Muscle of leg (tissue), 11 donors: ENCODE measurements around the gene MFN2. TPM values are rescaled to one million over a fixed set of nuclear protein-coding genes. Genes with fewer than 3 reads are reported as not detected.

ENCODE experiments used
- DNase-seq: peaks from one replicate; pipeline ENCODE4 v3.0.0; 2013
- H3K27ac ChIP-seq: one replicate; pipeline ENCODE4 v1.5.1; 2013; ENCODE audit warnings: mild to moderate bottlenecking, low read length, control low read depth
- H3K27me3 ChIP-seq: one replicate; pipeline ENCODE4 v1.6.1; 2013; ENCODE audit warnings: low read length; ENCODE audit not compliant: control insufficient read depth, insufficient read depth
- H3K36me3 ChIP-seq: one replicate; pipeline ENCODE4 v1.6.1; 2013; ENCODE audit warnings: low read length; ENCODE audit not compliant: control insufficient read depth, insufficient read depth
- H3K4me1 ChIP-seq: one replicate; pipeline ENCODE4 v1.6.1; 2013; ENCODE audit warnings: low read length; ENCODE audit not compliant: control insufficient read depth, insufficient read depth
- H3K4me3 ChIP-seq: one replicate; pipeline ENCODE4 v1.5.1; 2013; ENCODE audit warnings: low read length, control low read depth
- H3K9me3 ChIP-seq: replicated peaks from 2 replicates; pipeline ENCODE4 v1.6.1; 2013; ENCODE audit warnings: low read depth, low read length; ENCODE audit not compliant: control insufficient read depth
- WGBS: methylation state at CpG from one replicate; pipeline ENCODE4 v1.1.5; 2013; ENCODE audit warnings: missing lambda C conversion rate; ENCODE audit not compliant: insufficient coverage; 5-methylcytosine and 5-hydroxymethylcytosine counted together
- polyA plus RNA-seq, 8 donors: library from polyadenylated mRNA; unstranded; fragments of 120-200 nt; gene quantifications; one replicate each; pipeline versions ENCODE4 v1.2.1 to v1.2.3, GENCODE V29; 2013; ENCODE audit warnings: inconsistent platforms in 1 of 8, low replicate concordance in 1 of 8; ENCODE audit not compliant: insufficient read length in 8 of 8, insufficient read depth in 1 of 8
- total RNA-seq: library from RNA; stranded (reverse); fragments of 120-200 nt; gene quantifications from one replicate; pipeline ENCODE4 v1.2.4, GENCODE V29; 2013

The MFN2 gene
- total and polyA plus RNA-seq, 9 donors: 51.9 to 73.4 (median 58.2) TPM

DNA sequence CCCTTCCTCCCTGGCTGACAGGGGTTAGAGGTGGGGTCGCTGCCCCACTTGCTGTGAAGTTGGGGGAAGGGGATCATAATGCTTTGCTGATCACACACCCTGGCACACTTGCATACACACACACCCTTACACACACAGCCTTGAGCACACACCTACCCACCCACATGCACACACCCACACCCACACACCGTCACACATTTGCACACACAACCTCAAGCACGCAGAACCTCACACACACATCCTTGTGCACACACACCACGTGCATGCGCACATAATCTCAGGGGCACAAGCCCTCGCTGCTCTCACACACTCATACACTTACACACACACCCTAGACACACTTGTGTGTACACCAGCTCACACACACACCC lies 66.5 kb downstream of the MFN2 start:
- no peak overlapping the region for H3K4me3 ChIP-seq
- peaks cover 5% of the 10 kb centered on the region for H3K4me1 ChIP-seq
- no peak for DNase-seq
- no peaks in the 10 kb centered on the region for H3K9me3 ChIP-seq
- WGBS: 81% methylated on average over 5 of the region's 6 CpGs
- H3K36me3 ChIP-seq: no peaks in the 10 kb centered on the region
- no peak overlapping the region for H3K27ac ChIP-seq
- peaks cover 6% of the 10 kb centered on the region for H3K27me3 ChIP-seq

- Histone ChIP-seq H3K9me3 (no peaks in the 10 kb centered on the region), H3K27ac (no peak overlapping the region), H3K36me3 (no peaks in the 10 kb centered on the region), H3K4me3 (no peak overlapping the region), H3K4me1 (peaks cover 11% of the 10 kb centered on the region), H3K27me3 (peaks cover 6% of the 10 kb centered on the region)
- no peak for DNase-seq
- 61% methylated on average over 13 of the region's 18 CpGs for whole genome bisulfite sequencing
Measured at GRCh38 chr1:12047120-12047876, 67.1 kb downstream of the MFN2 start.

- DNase-seq: peak; percentile 89
- Histone ChIP-seq H3K4me1 (peaks cover 21% of the 10 kb centered on the region), H3K4me3 (no peak overlapping the region), H3K27ac (no peak overlapping the region), H3K27me3 (peaks cover 6% of the 10 kb centered on the region), H3K9me3 (no peaks in the 10 kb centered on the region), H3K36me3 (no peaks in the 10 kb centered on the region)
- WGBS: no CpG with 5 or more reads among the region's 2 CpGs
Measured at GRCh38 chr1:12048372-12048771, 68.1 kb downstream of the MFN2 start.

DNA sequence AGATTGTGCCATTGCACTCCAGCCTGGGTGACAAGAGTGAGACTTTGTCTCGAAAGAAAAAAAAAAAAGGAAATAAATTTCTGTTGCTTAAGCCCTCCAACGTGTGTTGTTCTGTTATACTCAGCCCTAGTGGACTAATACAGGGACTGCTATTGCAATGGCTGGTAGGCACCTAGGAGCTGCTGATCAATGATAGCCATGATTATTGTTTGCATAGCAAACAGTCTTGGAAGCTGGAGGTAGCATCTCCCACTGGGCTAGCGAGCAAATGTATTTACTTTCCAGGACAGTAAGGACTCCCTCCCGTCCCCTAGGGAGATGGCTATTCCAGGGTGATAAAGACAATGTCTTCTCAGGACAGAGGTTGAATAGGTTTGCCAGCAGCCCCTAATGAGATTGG lies 69.4 kb downstream of the MFN2 start:
- H3K36me3 ChIP-seq: no peaks in the 10 kb centered on the region
- H3K4me1 ChIP-seq: peaks cover 23% of the 10 kb centered on the region
- H3K27me3 ChIP-seq: peaks cover 6% of the 10 kb centered on the region
- WGBS: 68% methylated on average over 3 of the region's 4 CpGs
- H3K27ac ChIP-seq: no peak overlapping the region
- H3K9me3 ChIP-seq: no peaks in the 10 kb centered on the region
- no peak for DNase-seq
- no peak overlapping the region for H3K4me3 ChIP-seq

- Histone ChIP-seq H3K9me3 (no peaks in the 10 kb centered on the region), H3K4me1 (peaks cover 23% of the 10 kb centered on the region), H3K27ac (no peak overlapping the region), H3K4me3 (no peak overlapping the region), H3K36me3 (no peaks in the 10 kb centered on the region), H3K27me3 (peaks cover 6% of the 10 kb centered on the region)
- WGBS: 60% methylated on average over 1 of the region's 1 CpG
- no peak for DNase-seq
Measured at GRCh38 chr1:12051361-12051760, 71.1 kb downstream of the MFN2 start.

DNA sequence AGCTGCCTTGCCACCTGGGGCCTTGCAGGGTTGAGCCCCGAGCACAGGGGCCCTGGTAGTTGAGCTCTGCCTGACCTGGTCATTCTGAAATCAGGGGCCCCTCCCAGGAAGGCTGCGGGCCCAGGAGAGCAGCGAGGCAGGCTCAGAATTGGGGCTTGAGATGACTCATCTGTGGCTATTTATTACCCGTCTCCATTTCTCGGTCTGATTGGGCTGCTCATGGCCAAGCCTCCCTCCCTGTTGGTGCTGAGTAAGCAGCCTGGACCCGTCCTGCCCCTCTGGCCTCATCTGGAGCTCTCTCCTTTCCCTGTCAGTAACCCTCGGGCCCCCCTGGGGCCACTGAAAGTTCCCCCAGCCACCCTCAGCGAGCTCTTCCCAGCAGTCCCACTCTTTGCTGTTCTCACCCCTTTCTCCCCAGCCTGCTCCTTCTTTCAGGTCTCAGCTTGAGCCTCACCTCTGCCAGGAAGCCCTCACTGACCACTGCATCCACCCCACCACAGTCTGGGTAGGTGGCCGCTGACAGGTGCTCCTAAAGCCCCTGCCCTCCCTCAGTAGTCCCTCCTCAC lies 71.8 kb downstream of the MFN2 start:
- Histone ChIP-seq H3K4me3 (no peak overlapping the region), H3K27ac (no peak overlapping the region), H3K27me3 (peaks cover 6% of the 10 kb centered on the region), H3K36me3 (no peaks in the 10 kb centered on the region), H3K4me1 (peaks cover 23% of the 10 kb centered on the region), H3K9me3 (no peaks in the 10 kb centered on the region)
- peak; percentile 84 for DNase-seq
- 8% methylated on average over 9 of the region's 9 CpGs for WGBS

DNA sequence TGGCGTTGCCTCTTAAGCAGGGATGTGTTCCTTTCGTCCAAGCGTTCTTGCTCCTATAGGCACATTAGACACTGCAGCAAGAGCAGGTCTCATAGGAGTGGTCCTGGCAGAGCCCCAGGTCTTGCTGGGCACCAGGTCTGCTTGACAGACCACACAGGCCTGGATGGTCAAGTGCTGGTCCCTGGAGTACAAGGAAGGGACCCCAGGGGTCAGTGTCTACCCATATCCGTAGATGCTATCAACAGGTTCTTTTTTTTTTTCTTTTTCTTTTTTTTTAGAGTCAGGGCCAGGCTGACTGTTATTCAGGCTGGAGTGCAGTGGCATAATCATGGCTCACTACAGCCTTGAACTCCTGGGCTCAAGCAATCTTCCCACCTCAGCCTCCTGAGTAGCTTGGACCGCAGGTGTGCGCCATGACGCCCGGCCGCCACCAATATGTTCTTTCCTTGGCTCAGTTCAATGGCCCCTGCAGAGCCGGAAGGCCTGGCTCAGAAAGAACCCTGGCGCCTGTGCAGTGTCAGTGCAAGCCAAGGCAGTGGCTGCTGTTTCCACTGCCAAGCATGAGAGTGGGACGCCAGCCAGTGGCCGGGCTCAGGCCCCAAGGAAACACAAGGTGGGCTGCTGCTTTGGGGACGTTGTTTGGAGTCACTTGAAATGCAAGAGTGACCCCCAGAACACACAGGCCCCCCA lies 72.9 kb downstream of the MFN2 start:
- Histone ChIP-seq H3K4me3 (no peak overlapping the region), H3K27ac (no peak overlapping the region), H3K9me3 (peaks cover 2% of the 10 kb centered on the region), H3K27me3 (no peaks in the 10 kb centered on the region), H3K4me1 (peaks cover 19% of the 10 kb centered on the region), H3K36me3 (no peaks in the 10 kb centered on the region)
- DNase-seq: peak; percentile 57
- WGBS: 50% methylated on average over 11 of the region's 14 CpGs

GRCh38 chr1:12053752-12054548 lies 73.7 kb downstream of the MFN2 start:
- no peak overlapping the region for H3K27ac ChIP-seq
- H3K36me3 ChIP-seq: no peaks in the 10 kb centered on the region
- no peaks in the 10 kb centered on the region for H3K27me3 ChIP-seq
- 73% methylated on average over 4 of the region's 13 CpGs for WGBS
- peaks cover 2% of the 10 kb centered on the region for H3K9me3 ChIP-seq
- H3K4me1 ChIP-seq: peaks cover 19% of the 10 kb centered on the region
- H3K4me3 ChIP-seq: no peak overlapping the region
- DNase-seq: no peak

- no peak overlapping the region for H3K27ac ChIP-seq
- no peak overlapping the region for H3K4me3 ChIP-seq
- peaks cover 6% of the 10 kb centered on the region for H3K27me3 ChIP-seq
- H3K4me1 ChIP-seq: peaks cover 19% of the 10 kb centered on the region
- 93% methylated on average over 3 of the region's 6 CpGs for WGBS
- H3K9me3 ChIP-seq: peaks cover 2% of the 10 kb centered on the region
- no peaks in the 10 kb centered on the region for H3K36me3 ChIP-seq
- DNase-seq: no peak
Measured at GRCh38 chr1:12055259-12055658, 75.0 kb downstream of the MFN2 start.

GRCh38 chr1:12056331-12056841 lies 76.1 kb downstream of the MFN2 start:
- Histone ChIP-seq H3K9me3 (peaks cover 2% of the 10 kb centered on the region), H3K36me3 (no peaks in the 10 kb centered on the region), H3K4me3 (no peak overlapping the region), H3K27ac (no peak overlapping the region), H3K4me1 (peaks cover 19% of the 10 kb centered on the region), H3K27me3 (peaks cover 10% of the 10 kb centered on the region)
- DNase-seq: no peak
- 90% methylated on average over 8 of the region's 16 CpGs for WGBS
